Peyer's patch (tissue), 4 donors: Measurements from ENCODE around the gene BRI3BP. TPM values are rescaled to one million over a fixed set of nuclear protein-coding genes. Genes with fewer than 3 reads are reported as not detected.

Source experiments
- DNase-seq, 3 donors: peaks; one replicate each; pipeline ENCODE4 v3.0.0-alpha.2; 2017 to 2019
- H3K27ac ChIP-seq, 4 donors: fragments of 200-600 bp; sonication (generic); one replicate each; pipeline ENCODE4 v1.5.1; 2016 to 2019
- H3K27me3 ChIP-seq, 2 donors: fragments of 200-600 bp; sonication (generic); one replicate each; pipeline ENCODE4 v1.5.1; 2019
- H3K36me3 ChIP-seq, 3 donors: fragments of 200-600 bp; sonication (generic); one replicate each; pipeline ENCODE4 v1.5.1; 2016 to 2019
- H3K4me1 ChIP-seq, 4 donors: fragments of 200-600 bp; sonication (generic); one replicate each; pipeline ENCODE4 v1.5.1; 2016 to 2019
- H3K4me3 ChIP-seq, 4 donors: fragments of 200-600 bp; sonication (generic); 1 replicate in 3 of 4; 2 replicates in 1 of 4; pipeline ENCODE4 v1.5.1; 2016 to 2019; ENCODE audit warnings: mild to moderate bottlenecking in 1 of 4
- H3K9me3 ChIP-seq, 4 donors: fragments of 200-600 bp; sonication (generic); one replicate each; pipeline ENCODE4 v1.5.1; 2016 to 2019; ENCODE audit warnings: mild to moderate bottlenecking in 1 of 4
- CTCF ChIP-seq, 6 experiments: fragments of 450-650 bp in 4 of 6; fragments of 200-600 bp in 2 of 6; sonication (generic) in 1 of 6; IDR thresholded peaks; one replicate each; pipeline ENCODE4 v1.5.1; 2017 to 2019; ENCODE audit warnings: antibody characterized with exemption in 6 of 6, mild to moderate bottlenecking in 3 of 6, moderate library complexity in 1 of 6
- POLR2A ChIP-seq, 2 donors: fragments of 450-650 bp; IDR thresholded peaks; one replicate each; pipeline ENCODE4 v1.5.1; 2017; ENCODE audit warnings: antibody characterized with exemption in 2 of 2, mild to moderate bottlenecking in 2 of 2, moderate library complexity in 2 of 2
- total RNA-seq, 4 donors: library from RNA; depleted of rRNA; stranded (reverse); fragments of >200 nt; gene quantifications; one replicate each; pipeline ENCODE4 v1.1.0, GENCODE V29; 2016

BRI3BP gene
- total RNA-seq, 4 donors from 2014 or later = 13.2 to 55.2 (median 41.8) TPM

- H3K4me1 ChIP-seq = no peaks in the 10 kb centered on the region
- TF ChIP-seq CTCF (IDR thresholded peaks at IDR 0.05) (no peak), POLR2A (IDR thresholded peaks at IDR 0.05) (no peak)
Measured at GRCh38 chr12:125004621-125005020, 11.2 kb downstream of the BRI3BP start.

GRCh38 chr12:125005652-125006051, 12.2 kb downstream of the BRI3BP start:
- no peak overlapping the region for H3K4me3 ChIP-seq
- no peaks in the 10 kb centered on the region for H3K4me1 ChIP-seq
- no peaks in the 10 kb centered on the region for H3K9me3 ChIP-seq
- H3K36me3 ChIP-seq = no peaks in the 10 kb centered on the region
- DNase-seq = no peak
- no peak overlapping the region for H3K27ac ChIP-seq
- H3K27me3 ChIP-seq = no peaks in the 10 kb centered on the region
- no peak for TF ChIP-seq CTCF (IDR thresholded peaks at IDR 0.05)
- TF ChIP-seq POLR2A (IDR thresholded peaks at IDR 0.05) = no peak

More at GRCh38 chr12:125004621-125005020, 11.2 kb downstream of the BRI3BP start:
- H3K4me3 ChIP-seq = no peak overlapping the region
- no peaks in the 10 kb centered on the region for H3K9me3 ChIP-seq
- no peak for DNase-seq
- H3K27me3 ChIP-seq = no peaks in the 10 kb centered on the region
- H3K27ac ChIP-seq = no peak overlapping the region
- H3K36me3 ChIP-seq = no peaks in the 10 kb centered on the region

GRCh38 chr12:125006365-125006764, 12.9 kb downstream of the BRI3BP start:
- Histone ChIP-seq H3K9me3 (no peaks in the 10 kb centered on the region), H3K27me3 (no peaks in the 10 kb centered on the region), H3K4me1 (no peaks in the 10 kb centered on the region), H3K36me3 (no peaks in the 10 kb centered on the region), H3K4me3 (no peak overlapping the region), H3K27ac (no peak overlapping the region)
- TF ChIP-seq POLR2A (IDR thresholded peaks at IDR 0.05) (no peak), CTCF (IDR thresholded peaks at IDR 0.05) (no peak)
- DNase-seq = no peak

GRCh38 chr12:125013816-125014442, 20.5 kb downstream of the BRI3BP start:
- no peak for TF ChIP-seq POLR2A (IDR thresholded peaks at IDR 0.05)
- TF ChIP-seq CTCF (IDR thresholded peaks at IDR 0.05) = no peak

GRCh38 chr12:125014526-125014925, 21.1 kb downstream of the BRI3BP start:
- Histone ChIP-seq H3K36me3 (peaks cover 0 to 23% (median 0%) of the 10 kb centered on the region in 3 donors), H3K4me1 (no peaks in the 10 kb centered on the region), H3K27me3 (no peaks in the 10 kb centered on the region), H3K4me3 (no peak overlapping the region), H3K27ac (no peak overlapping the region), H3K9me3 (no peaks in the 10 kb centered on the region)
- DNase-seq = no peak
- no peak for TF ChIP-seq CTCF (IDR thresholded peaks at IDR 0.05)
- TF ChIP-seq POLR2A (IDR thresholded peaks at IDR 0.05) = no peak

More at GRCh38 chr12:125013816-125014442, 20.5 kb downstream of the BRI3BP start:
- H3K9me3 ChIP-seq = no peaks in the 10 kb centered on the region
- H3K27ac ChIP-seq = no peak overlapping the region
- no peaks in the 10 kb centered on the region for H3K27me3 ChIP-seq
- no peak overlapping the region for H3K4me3 ChIP-seq
- H3K4me1 ChIP-seq = no peaks in the 10 kb centered on the region
- peaks cover 0 to 23% (median 0%) of the 10 kb centered on the region in 3 donors for H3K36me3 ChIP-seq
- no peak for DNase-seq
